ENCODE results near the gene DRC3.
"Not testable (repeated sequence)": the region's sequence is repeated elsewhere in the genome, so short reads cannot be mapped to it uniquely, and the experiment has no call there.

DRC3 gene

GRCh38 chr17:17994271-17995069 is 21.8 kb downstream of the DRC3 start:
- no peak for DNase-seq

- DNase-seq: not testable (repeated sequence)
These were observed 23.2 kb downstream of the DRC3 start for GRCh38 chr17:17995887-17996286.

GRCh38 chr17:17998934-17999333 is 26.3 kb downstream of the DRC3 start:
- no peak for DNase-seq

- no peak for DNase-seq
These were observed 26.8 kb downstream of the DRC3 start for GRCh38 chr17:17999364-18000029.

- DNase-seq: no peak
These were observed 27.4 kb downstream of the DRC3 start for GRCh38 chr17:18000030-18000408.

- DNase-seq: no peak
These were observed 29.5 kb downstream of the DRC3 start for GRCh38 chr17:18002171-18002570.

- DNase-seq: no peak
These were observed 31.7 kb downstream of the DRC3 start for GRCh38 chr17:18004345-18004744.

- DNase-seq: no peak
These were observed 32.2 kb downstream of the DRC3 start for GRCh38 chr17:18004884-18005305.

GRCh38 chr17:18005496-18005895 is 32.8 kb downstream of the DRC3 start:
- DNase-seq: no peak

- no peak for DNase-seq
These were observed 34.0 kb downstream of the DRC3 start for GRCh38 chr17:18006495-18007239.

GRCh38 chr17:18008496-18009268 is 36.0 kb downstream of the DRC3 start:
- DNase-seq: no peak

GRCh38 chr17:18009609-18010420 is 37.2 kb downstream of the DRC3 start:
- DNase-seq: no peak

- no peak for DNase-seq
These were observed 38.6 kb downstream of the DRC3 start for GRCh38 chr17:18011286-18011685.

- no peak for DNase-seq
These were observed 41.3 kb downstream of the DRC3 start for GRCh38 chr17:18014006-18014405.

- DNase-seq: no peak
These were observed 42.9 kb downstream of the DRC3 start for GRCh38 chr17:18015593-18015992.

GRCh38 chr17:18016426-18016825 is 43.8 kb downstream of the DRC3 start:
- no peak for DNase-seq

- no peak for DNase-seq
These were observed 45.3 kb downstream of the DRC3 start for GRCh38 chr17:18017958-18018357.

- no peak for DNase-seq
These were observed 45.8 kb downstream of the DRC3 start for GRCh38 chr17:18018411-18018921.

GRCh38 chr17:18019838-18020154 is 47.1 kb downstream of the DRC3 start:
- no peak for DNase-seq

GRCh38 chr17:18020971-18021370 is 48.3 kb downstream of the DRC3 start:
- DNase-seq: no peak

GRCh38 chr17:18021372-18021771 is 48.7 kb downstream of the DRC3 start:
- no peak for DNase-seq

Measured in activated CD4-positive, CD25-positive, alpha-beta regulatory T cell treated with anti-CD3 and anti-CD28 coated beads, Interleukin-2, amount 50 U/mL, for 72 hours (primary cell).